ENCODE data around the gene AGBL5.
A peak's percentile ranks its signal among the peaks of the same experiment; 100 is the strongest.
"Not testable (repeated sequence)": the region's sequence is repeated elsewhere in the genome, so short reads cannot be mapped to it uniquely, and the experiment has no call there.

AGBL5 gene

GRCh38 chr2:27073782-27074181, 22.3 kb downstream of the AGBL5 start:
- no peaks in the 10 kb centered on the region for H3K27me3 ChIP-seq (ENCODE audit: control insufficient read depth in 1 of 2, insufficient read depth in 2 of 2, low read length in 2 of 2)
- H3K27ac ChIP-seq (ENCODE audit: low read depth, low read length): peak overlapping the region; percentile 85
- peak overlapping the region; percentile 37 for H3K9ac ChIP-seq (ENCODE audit: low read length)
- peaks cover 69% of the 10 kb centered on the region for H3K4me1 ChIP-seq (ENCODE audit: insufficient read depth, low read length)
- peaks cover 19% of the 10 kb centered on the region for H3K36me3 ChIP-seq (ENCODE audit: insufficient read depth, low read length)
- H3K4me3 ChIP-seq (ENCODE audit: low read depth in 1 of 2, low read length in 2 of 2): peak overlapping the region in 1 of 2 donors; percentile 90
- no peaks in the 10 kb centered on the region for H3K9me3 ChIP-seq (ENCODE audit: low read length)

GRCh38 chr2:27074738-27075565, 23.5 kb downstream of the AGBL5 start:
- Histone ChIP-seq H3K36me3 (ENCODE audit: insufficient read depth, low read length) (peaks cover 8% of the 10 kb centered on the region), H3K9ac (ENCODE audit: low read length) (no peak overlapping the region), H3K27me3 (ENCODE audit: control insufficient read depth in 1 of 2, insufficient read depth in 2 of 2, low read length in 2 of 2) (no peaks in the 10 kb centered on the region), H3K9me3 (ENCODE audit: low read length) (no peaks in the 10 kb centered on the region), H3K27ac (ENCODE audit: low read depth, low read length) (peak overlapping the region; percentile 85), H3K4me1 (ENCODE audit: insufficient read depth, low read length) (peaks cover 58% of the 10 kb centered on the region), H3K4me3 (ENCODE audit: low read depth in 1 of 2, low read length in 2 of 2) (no peak overlapping the region)

GRCh38 chr2:27075566-27075871, 24.1 kb downstream of the AGBL5 start:
- not testable (repeated sequence) for H3K27me3 ChIP-seq (ENCODE audit: control insufficient read depth in 1 of 2, insufficient read depth in 2 of 2, low read length in 2 of 2); H3K4me3 ChIP-seq (ENCODE audit: low read depth in 1 of 2, low read length in 2 of 2); H3K36me3 ChIP-seq (ENCODE audit: insufficient read depth, low read length); H3K9me3 ChIP-seq (ENCODE audit: low read length); H3K9ac ChIP-seq (ENCODE audit: low read length)
- H3K27ac ChIP-seq (ENCODE audit: low read depth, low read length): peak overlapping the region; percentile 85
- peaks cover 58% of the 10 kb centered on the region for H3K4me1 ChIP-seq (ENCODE audit: insufficient read depth, low read length)

GRCh38 chr2:27076323-27076722, 24.9 kb downstream of the AGBL5 start:
- peaks cover 58% of the 10 kb centered on the region for H3K4me1 ChIP-seq (ENCODE audit: insufficient read depth, low read length)

GRCh38 chr2:27077231-27077630, 25.8 kb downstream of the AGBL5 start:
- peaks cover 8% of the 10 kb centered on the region for H3K36me3 ChIP-seq (ENCODE audit: insufficient read depth, low read length)
- H3K9ac ChIP-seq (ENCODE audit: low read length): no peak overlapping the region
- no peaks in the 10 kb centered on the region for H3K9me3 ChIP-seq (ENCODE audit: low read length)
- H3K27ac ChIP-seq (ENCODE audit: low read depth, low read length): peak overlapping the region; percentile 87
- no peaks in the 10 kb centered on the region for H3K27me3 ChIP-seq (ENCODE audit: control insufficient read depth in 1 of 2, insufficient read depth in 2 of 2, low read length in 2 of 2)
- H3K4me3 ChIP-seq (ENCODE audit: low read depth in 1 of 2, low read length in 2 of 2): no peak overlapping the region
- H3K4me1 ChIP-seq (ENCODE audit: insufficient read depth, low read length): peaks cover 67% of the 10 kb centered on the region

More at GRCh38 chr2:27076323-27076722, 24.9 kb downstream of the AGBL5 start:
- no peaks in the 10 kb centered on the region for H3K36me3 ChIP-seq (ENCODE audit: insufficient read depth, low read length)
- no peaks in the 10 kb centered on the region for H3K27me3 ChIP-seq (ENCODE audit: control insufficient read depth in 1 of 2, insufficient read depth in 2 of 2, low read length in 2 of 2)
- no peaks in the 10 kb centered on the region for H3K9me3 ChIP-seq (ENCODE audit: low read length)
- no peak overlapping the region for H3K9ac ChIP-seq (ENCODE audit: low read length)
- peak overlapping the region; percentile 85 for H3K27ac ChIP-seq (ENCODE audit: low read depth, low read length)
- no peak overlapping the region for H3K4me3 ChIP-seq (ENCODE audit: low read depth in 1 of 2, low read length in 2 of 2)

- Histone ChIP-seq H3K27me3 (ENCODE audit: control insufficient read depth in 1 of 2, insufficient read depth in 2 of 2, low read length in 2 of 2) (no peaks in the 10 kb centered on the region), H3K4me1 (ENCODE audit: insufficient read depth, low read length) (peaks cover 70% of the 10 kb centered on the region), H3K36me3 (ENCODE audit: insufficient read depth, low read length) (peaks cover 17% of the 10 kb centered on the region), H3K27ac (ENCODE audit: low read depth, low read length) (peak within 1 kb of the TSS; percentile 87), H3K9ac (ENCODE audit: low read length) (peak within 1 kb of the TSS; percentile 97), H3K4me3 (ENCODE audit: low read depth in 1 of 2, low read length in 2 of 2) (peak within 1 kb of the TSS; percentile 90 to 96), H3K9me3 (ENCODE audit: low read length) (no peaks in the 10 kb centered on the region)
Observed at GRCh38 chr2:27078267-27079194, 27.1 kb downstream of the AGBL5 start, which contains the start of gene EMILIN1. TSS of gene EMILIN1 (plus strand) at chr2:27078615. CDS start at chr2:27079066, 451 bp downstream.

- peaks cover 17% of the 10 kb centered on the region for H3K36me3 ChIP-seq (ENCODE audit: insufficient read depth, low read length)
- peak overlapping the region; percentile 90 to 96 for H3K4me3 ChIP-seq (ENCODE audit: low read depth in 1 of 2, low read length in 2 of 2)
- peaks cover 70% of the 10 kb centered on the region for H3K4me1 ChIP-seq (ENCODE audit: insufficient read depth, low read length)
- H3K9ac ChIP-seq (ENCODE audit: low read length): peak overlapping the region; percentile 97
- no peaks in the 10 kb centered on the region for H3K9me3 ChIP-seq (ENCODE audit: low read length)
- no peaks in the 10 kb centered on the region for H3K27me3 ChIP-seq (ENCODE audit: control insufficient read depth in 1 of 2, insufficient read depth in 2 of 2, low read length in 2 of 2)
- H3K27ac ChIP-seq (ENCODE audit: low read depth, low read length): peak overlapping the region; percentile 87
Observed at GRCh38 chr2:27079233-27080139, 28.0 kb downstream of the AGBL5 start.

- H3K9me3 ChIP-seq (ENCODE audit: low read length): no peaks in the 10 kb centered on the region
- H3K27ac ChIP-seq (ENCODE audit: low read depth, low read length): peak overlapping the region; percentile 87
- H3K4me1 ChIP-seq (ENCODE audit: insufficient read depth, low read length): peaks cover 70% of the 10 kb centered on the region
- peaks cover 17% of the 10 kb centered on the region for H3K36me3 ChIP-seq (ENCODE audit: insufficient read depth, low read length)
- no peaks in the 10 kb centered on the region for H3K27me3 ChIP-seq (ENCODE audit: control insufficient read depth in 1 of 2, insufficient read depth in 2 of 2, low read length in 2 of 2)
- peak overlapping the region; percentile 97 for H3K9ac ChIP-seq (ENCODE audit: low read length)
- peak overlapping the region; percentile 90 to 96 for H3K4me3 ChIP-seq (ENCODE audit: low read depth in 1 of 2, low read length in 2 of 2)
Observed at GRCh38 chr2:27080140-27080469, 28.6 kb downstream of the AGBL5 start.

- Histone ChIP-seq H3K4me3 (ENCODE audit: low read depth in 1 of 2, low read length in 2 of 2) (peak overlapping the region; percentile 90 to 96), H3K4me1 (ENCODE audit: insufficient read depth, low read length) (peaks cover 69% of the 10 kb centered on the region), H3K27ac (ENCODE audit: low read depth, low read length) (peak overlapping the region; percentile 87), H3K9me3 (ENCODE audit: low read length) (no peaks in the 10 kb centered on the region), H3K9ac (ENCODE audit: low read length) (peak overlapping the region; percentile 97), H3K36me3 (ENCODE audit: insufficient read depth, low read length) (peaks cover 17% of the 10 kb centered on the region), H3K27me3 (ENCODE audit: control insufficient read depth in 1 of 2, insufficient read depth in 2 of 2, low read length in 2 of 2) (no peaks in the 10 kb centered on the region)
Observed at GRCh38 chr2:27080603-27080936, 29.1 kb downstream of the AGBL5 start.

- Histone ChIP-seq H3K27me3 (ENCODE audit: control insufficient read depth in 1 of 2, insufficient read depth in 2 of 2, low read length in 2 of 2) (no peaks in the 10 kb centered on the region), H3K4me1 (ENCODE audit: insufficient read depth, low read length) (peaks cover 67% of the 10 kb centered on the region), H3K9ac (ENCODE audit: low read length) (no peak overlapping the region), H3K27ac (ENCODE audit: low read depth, low read length) (peak overlapping the region; percentile 52), H3K36me3 (ENCODE audit: insufficient read depth, low read length) (peaks cover 17% of the 10 kb centered on the region), H3K4me3 (ENCODE audit: low read depth in 1 of 2, low read length in 2 of 2) (peak overlapping the region in 1 of 2 donors; percentile 90), H3K9me3 (ENCODE audit: low read length) (no peaks in the 10 kb centered on the region)
Observed at GRCh38 chr2:27081984-27082772, 30.7 kb downstream of the AGBL5 start.

Data from muscle layer of colon (tissue), 2 donors.